ENCODE data around the gene NAV2.

GRCh38 chr11:19848219-19848618, 135.6 kb downstream of the NAV2 start:
- TF ChIP-seq CTCF (IDR thresholded peaks at IDR 0.05; ENCODE audit: poor library complexity, severe bottlenecking) = no peak
- no peak for TF ChIP-seq REST (IDR thresholded peaks at IDR 0.05; ENCODE audit: borderline replicate concordance)
- TF ChIP-seq POLR2AphosphoS5 (IDR thresholded peaks at IDR 0.05) = no peak
- no peak for TF ChIP-seq TAF1 (IDR thresholded peaks at IDR 0.05; ENCODE audit: low read depth)

Data from neural cell (in vitro differentiated cells).